GM19240 (cell line): ENCODE results near the gene SUSD1.
"Not testable (repeated sequence)": the region's sequence is repeated elsewhere in the genome, so short reads cannot be mapped to it uniquely, and the experiment has no call there.

ENCODE experiments used
- DNase-seq: peaks from one replicate; pipeline ENCODE4 v3.0.0; 2011; ENCODE audit warnings: low spot score; ENCODE audit not compliant: insufficient read length

SUSD1 gene

GRCh38 chr9:112174222-112174964, 704 bp downstream of the SUSD1 start:
- peak; percentile 66 for DNase-seq

- DNase-seq: no peak
These were observed 1.4 kb downstream of the SUSD1 start for GRCh38 chr9:112173489-112174221.

- DNase-seq: no peak
These were observed 4.1 kb downstream of the SUSD1 start for GRCh38 chr9:112170968-112171367.

- DNase-seq: no peak
These were observed 4.9 kb downstream of the SUSD1 start for GRCh38 chr9:112170235-112170634.

GRCh38 chr9:112169368-112169767, 5.7 kb downstream of the SUSD1 start:
- no peak for DNase-seq

GRCh38 chr9:112168197-112168596, 6.9 kb downstream of the SUSD1 start:
- no peak for DNase-seq

GRCh38 chr9:112166176-112167140, 8.6 kb downstream of the SUSD1 start:
- no peak for DNase-seq

GRCh38 chr9:112162621-112163413, 12.3 kb downstream of the SUSD1 start:
- DNase-seq: no peak

GRCh38 chr9:112159781-112160180, 15.3 kb downstream of the SUSD1 start:
- DNase-seq: no peak

GRCh38 chr9:112158656-112159367, 16.3 kb downstream of the SUSD1 start:
- DNase-seq: no peak

- DNase-seq: no peak
These were observed 17.1 kb downstream of the SUSD1 start for GRCh38 chr9:112157961-112158360.

GRCh38 chr9:112157087-112157486, 18.0 kb downstream of the SUSD1 start:
- no peak for DNase-seq

- DNase-seq: no peak
These were observed 25.9 kb downstream of the SUSD1 start for GRCh38 chr9:112149211-112149610.

- no peak for DNase-seq
These were observed 29.2 kb downstream of the SUSD1 start for GRCh38 chr9:112145886-112146285.

- no peak for DNase-seq
These were observed 30.3 kb downstream of the SUSD1 start for GRCh38 chr9:112144807-112145206.

- no peak for DNase-seq
These were observed 32.7 kb downstream of the SUSD1 start for GRCh38 chr9:112142420-112142819.

GRCh38 chr9:112140936-112141335, 34.2 kb downstream of the SUSD1 start:
- DNase-seq: no peak

- DNase-seq: no peak
These were observed 38.0 kb downstream of the SUSD1 start for GRCh38 chr9:112137066-112137465.

GRCh38 chr9:112135706-112136105, 39.4 kb downstream of the SUSD1 start:
- DNase-seq: no peak

GRCh38 chr9:112133806-112134205, 41.3 kb downstream of the SUSD1 start:
- DNase-seq: not testable (repeated sequence)
